KOPT-K1 (cell line): ENCODE measurements around the gene CPSF3.

Experiments
- H3K27ac ChIP-seq: fragments of 200-600 bp; sonication (generic); 2 replicates; pipeline ENCODE4 v1.5.1; 2016; ENCODE audit warnings: antibody characterized with exemption, mild to moderate bottlenecking, low read depth, low read length; ENCODE audit not compliant: poor library complexity, severe bottlenecking
- H3K36me3 ChIP-seq: fragments of 200-600 bp; sonication (generic); 2 replicates; pipeline ENCODE4 v1.5.1; 2017; ENCODE audit warnings: antibody characterized with exemption, mild to moderate bottlenecking, low read length, moderate library complexity; ENCODE audit not compliant: insufficient read depth
- H3K9me3 ChIP-seq: fragments of 200-600 bp; sonication (generic); 2 replicates; pipeline ENCODE4 v1.5.1; 2017; ENCODE audit warnings: antibody characterized with exemption, low read length, mild to moderate bottlenecking; ENCODE audit not compliant: insufficient read depth, poor library complexity, severe bottlenecking

Gene CPSF3

GRCh38 chr2:9424447-9425164 is 1.2 kb downstream of the CPSF3 start:
- H3K36me3 ChIP-seq = peaks cover 11% of the 10 kb centered on the region
- H3K27ac ChIP-seq = peak overlapping the region; percentile 79

GRCh38 chr2:9428965-9429577 is 5.6 kb downstream of the CPSF3 start:
- Histone ChIP-seq H3K36me3 (peaks cover 56% of the 10 kb centered on the region), H3K27ac (no peak overlapping the region), H3K9me3 (no peaks in the 10 kb centered on the region)

More at GRCh38 chr2:9424447-9425164, 1.2 kb downstream of the CPSF3 start:
- no peaks in the 10 kb centered on the region for H3K9me3 ChIP-seq

- Histone ChIP-seq H3K36me3 (peaks cover 71% of the 10 kb centered on the region), H3K27ac (no peak overlapping the region), H3K9me3 (no peaks in the 10 kb centered on the region)
Measured at GRCh38 chr2:9430316-9431293, 7.2 kb downstream of the CPSF3 start.

- peaks cover 98% of the 10 kb centered on the region for H3K36me3 ChIP-seq
- no peak overlapping the region for H3K27ac ChIP-seq
- H3K9me3 ChIP-seq = no peaks in the 10 kb centered on the region
Measured at GRCh38 chr2:9434489-9434888, 11.0 kb downstream of the CPSF3 start.

GRCh38 chr2:9439536-9439935 is 16.1 kb downstream of the CPSF3 start:
- H3K27ac ChIP-seq = no peak overlapping the region

GRCh38 chr2:9440058-9440727 is 16.7 kb downstream of the CPSF3 start:
- no peaks in the 10 kb centered on the region for H3K9me3 ChIP-seq
- no peak overlapping the region for H3K27ac ChIP-seq
- H3K36me3 ChIP-seq = peaks cover 96% of the 10 kb centered on the region

More at GRCh38 chr2:9439536-9439935, 16.1 kb downstream of the CPSF3 start:
- Histone ChIP-seq H3K36me3 (peaks cover 96% of the 10 kb centered on the region), H3K9me3 (no peaks in the 10 kb centered on the region)

GRCh38 chr2:9441556-9441955 is 18.1 kb downstream of the CPSF3 start:
- peaks cover 92% of the 10 kb centered on the region for H3K36me3 ChIP-seq

GRCh38 chr2:9443526-9443925 is 20.1 kb downstream of the CPSF3 start:
- no peaks in the 10 kb centered on the region for H3K9me3 ChIP-seq
- no peak overlapping the region for H3K27ac ChIP-seq
- H3K36me3 ChIP-seq = peaks cover 89% of the 10 kb centered on the region

More at GRCh38 chr2:9441556-9441955, 18.1 kb downstream of the CPSF3 start:
- H3K27ac ChIP-seq = no peak overlapping the region
- no peaks in the 10 kb centered on the region for H3K9me3 ChIP-seq

- Histone ChIP-seq H3K27ac (no peak overlapping the region), H3K36me3 (peaks cover 87% of the 10 kb centered on the region), H3K9me3 (no peaks in the 10 kb centered on the region)
Measured at GRCh38 chr2:9445089-9445488, 21.6 kb downstream of the CPSF3 start.

- H3K27ac ChIP-seq = no peak overlapping the region
- peaks cover 80% of the 10 kb centered on the region for H3K36me3 ChIP-seq
- no peaks in the 10 kb centered on the region for H3K9me3 ChIP-seq
Measured at GRCh38 chr2:9451231-9451630, 27.8 kb downstream of the CPSF3 start.

GRCh38 chr2:9460441-9461017 is 37.1 kb downstream of the CPSF3 start:
- Histone ChIP-seq H3K36me3 (peaks cover 90% of the 10 kb centered on the region), H3K27ac (no peak overlapping the region), H3K9me3 (no peaks in the 10 kb centered on the region)

- Histone ChIP-seq H3K27ac (no peak overlapping the region), H3K9me3 (no peaks in the 10 kb centered on the region), H3K36me3 (peaks cover 91% of the 10 kb centered on the region)
Measured at GRCh38 chr2:9461079-9461478, 37.6 kb downstream of the CPSF3 start.

- Histone ChIP-seq H3K9me3 (no peaks in the 10 kb centered on the region), H3K27ac (no peak overlapping the region), H3K36me3 (peaks cover 87% of the 10 kb centered on the region)
Measured at GRCh38 chr2:9462313-9462712, 38.9 kb downstream of the CPSF3 start.

- no peaks in the 10 kb centered on the region for H3K9me3 ChIP-seq
- H3K27ac ChIP-seq = no peak overlapping the region
- peaks cover 86% of the 10 kb centered on the region for H3K36me3 ChIP-seq
Measured at GRCh38 chr2:9462886-9463697, 39.6 kb downstream of the CPSF3 start.
